ENCODE data around the gene CDH23. TPM values are rescaled to one million over a fixed set of nuclear protein-coding genes. Genes with fewer than 3 reads are reported as not detected.

The CDH23 gene
- polyA plus RNA-seq, 2 donors = 1.6 to 3.2 TPM

DNA sequence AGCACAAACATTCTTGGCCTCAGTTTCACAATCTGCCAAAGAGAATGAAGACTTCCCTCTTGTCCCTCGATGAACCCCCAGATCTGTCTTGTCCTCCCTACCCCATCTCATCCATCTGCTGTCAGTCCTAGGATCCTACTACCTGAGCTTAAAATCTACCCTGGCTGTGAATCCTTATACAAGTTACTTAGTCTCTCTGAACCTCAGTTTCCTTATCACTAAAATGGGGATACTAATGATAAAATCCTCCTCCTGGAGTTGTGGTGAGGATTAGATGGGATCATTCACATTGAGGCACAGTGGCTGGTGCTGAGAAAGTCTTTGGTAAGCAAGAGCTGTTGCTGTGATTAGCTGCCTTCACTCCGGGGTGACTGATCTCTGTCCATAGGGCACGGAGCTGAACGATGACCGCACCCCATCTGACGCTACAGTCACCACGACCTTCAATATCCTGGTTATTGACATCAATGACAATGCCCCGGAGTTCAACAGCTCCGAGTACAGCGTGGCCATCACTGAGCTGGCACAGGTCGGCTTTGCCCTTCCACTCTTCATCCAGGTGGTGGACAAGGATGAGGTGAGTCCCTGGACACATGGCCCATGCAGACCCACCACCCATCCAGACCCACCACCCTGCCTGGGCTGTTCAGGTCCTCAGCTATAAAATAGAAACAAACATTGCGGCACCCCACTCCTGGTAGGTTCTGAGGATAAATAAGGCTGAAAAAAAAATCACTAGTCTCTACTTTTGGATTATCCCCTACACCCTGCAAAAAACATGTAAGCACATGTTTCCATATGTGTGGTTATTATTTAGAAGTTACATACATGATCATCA, 220.3 kb downstream of the CDH23 start:
- H3K4me1 ChIP-seq (ENCODE audit: control insufficient read depth in 2 of 2, insufficient read depth in 2 of 2, low read length in 1 of 2) = peaks cover 0 to 6% of the 10 kb centered on the region in 2 donors
- no peaks in the 10 kb centered on the region for H3K9me3 ChIP-seq (ENCODE audit: control insufficient read depth in 2 of 2, insufficient read depth in 1 of 2, low read depth in 1 of 2, low read length in 1 of 2)
- no peaks in the 10 kb centered on the region for H3K27me3 ChIP-seq (ENCODE audit: control insufficient read depth in 1 of 2, insufficient read depth in 2 of 2, low read length in 2 of 2)
- no peak overlapping the region for H3K4me3 ChIP-seq (ENCODE audit: low read depth in 1 of 2, low read length in 2 of 2)
- H3K27ac ChIP-seq (ENCODE audit: low read depth in 2 of 2, low read length in 1 of 2) = no peak overlapping the region
- WGBS, 2 donors = 88 to 94% methylated on average over 12 of the region's 12 CpGs
- no peaks in the 10 kb centered on the region for H3K36me3 ChIP-seq (ENCODE audit: control insufficient read depth in 2 of 2, insufficient read depth in 2 of 2, low read length in 1 of 2)

DNA sequence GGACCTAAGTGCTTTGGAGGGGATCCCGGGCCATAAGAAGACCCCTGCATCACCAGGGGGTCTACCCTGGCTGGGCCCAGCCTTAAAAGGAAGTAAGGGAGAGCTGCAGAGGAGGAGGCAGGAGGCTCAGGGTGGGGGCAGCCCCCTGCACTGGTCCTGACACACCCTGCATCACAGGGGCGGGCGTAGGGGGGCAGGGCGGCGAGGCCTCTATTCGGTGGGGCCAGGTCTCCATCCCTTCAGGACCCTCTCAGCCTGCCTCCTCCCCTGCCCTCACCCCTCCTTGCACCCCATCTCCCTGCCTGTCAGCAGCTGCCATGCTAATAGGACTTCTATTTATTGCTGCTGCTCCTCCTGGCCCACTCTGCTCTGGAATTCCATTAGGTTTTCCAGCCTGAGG, 221.5 kb downstream of the CDH23 start:
- no peaks in the 10 kb centered on the region for H3K27me3 ChIP-seq (ENCODE audit: control insufficient read depth in 1 of 2, insufficient read depth in 2 of 2, low read length in 2 of 2)
- no peaks in the 10 kb centered on the region for H3K9me3 ChIP-seq (ENCODE audit: control insufficient read depth in 2 of 2, insufficient read depth in 1 of 2, low read depth in 1 of 2, low read length in 1 of 2)
- H3K4me1 ChIP-seq (ENCODE audit: control insufficient read depth in 2 of 2, insufficient read depth in 2 of 2, low read length in 1 of 2) = peaks cover 0 to 6% of the 10 kb centered on the region in 2 donors
- H3K4me3 ChIP-seq (ENCODE audit: low read depth in 1 of 2, low read length in 2 of 2) = no peak overlapping the region
- no peak overlapping the region for H3K27ac ChIP-seq (ENCODE audit: low read depth in 2 of 2, low read length in 1 of 2)
- 90 to 93% methylated on average over 2 to 6 of the region's 6 CpGs for WGBS, 2 donors
- H3K36me3 ChIP-seq (ENCODE audit: control insufficient read depth in 2 of 2, insufficient read depth in 2 of 2, low read length in 1 of 2) = no peaks in the 10 kb centered on the region

- Histone ChIP-seq H3K36me3 (ENCODE audit: control insufficient read depth in 2 of 2, insufficient read depth in 2 of 2, low read length in 1 of 2) (no peaks in the 10 kb centered on the region), H3K9me3 (ENCODE audit: control insufficient read depth in 2 of 2, insufficient read depth in 1 of 2, low read depth in 1 of 2, low read length in 1 of 2) (no peaks in the 10 kb centered on the region), H3K27me3 (ENCODE audit: control insufficient read depth in 1 of 2, insufficient read depth in 2 of 2, low read length in 2 of 2) (no peaks in the 10 kb centered on the region), H3K4me3 (ENCODE audit: low read depth in 1 of 2, low read length in 2 of 2) (no peak overlapping the region), H3K27ac (ENCODE audit: low read depth in 2 of 2, low read length in 1 of 2) (no peak overlapping the region), H3K4me1 (ENCODE audit: control insufficient read depth in 2 of 2, insufficient read depth in 2 of 2, low read length in 1 of 2) (peaks cover 0 to 6% of the 10 kb centered on the region in 2 donors)
- WGBS, 2 donors = 74 to 87% methylated on average over 8 of the region's 8 CpGs
Observed at GRCh38 chr10:71618598-71618997, 221.9 kb downstream of the CDH23 start.

GRCh38 chr10:71620642-71621041, 223.9 kb downstream of the CDH23 start:
- peak overlapping the region; percentile 15 to 18 for H3K27ac ChIP-seq (ENCODE audit: low read depth in 2 of 2, low read length in 1 of 2)

GRCh38 chr10:71621231-71622153, 224.8 kb downstream of the CDH23 start:
- Histone ChIP-seq H3K9me3 (ENCODE audit: control insufficient read depth in 2 of 2, insufficient read depth in 1 of 2, low read depth in 1 of 2, low read length in 1 of 2) (no peaks in the 10 kb centered on the region), H3K4me3 (ENCODE audit: low read depth in 1 of 2, low read length in 2 of 2) (no peak overlapping the region), H3K4me1 (ENCODE audit: control insufficient read depth in 2 of 2, insufficient read depth in 2 of 2, low read length in 1 of 2) (peaks cover 0 to 4% of the 10 kb centered on the region in 2 donors), H3K27me3 (ENCODE audit: control insufficient read depth in 1 of 2, insufficient read depth in 2 of 2, low read length in 2 of 2) (no peaks in the 10 kb centered on the region), H3K36me3 (ENCODE audit: control insufficient read depth in 2 of 2, insufficient read depth in 2 of 2, low read length in 1 of 2) (no peaks in the 10 kb centered on the region), H3K27ac (ENCODE audit: low read depth in 2 of 2, low read length in 1 of 2) (peak overlapping the region; percentile 56 to 76)
- 61 to 70% methylated on average over 12 of the region's 12 CpGs for WGBS, 2 donors

More at GRCh38 chr10:71620642-71621041, 223.9 kb downstream of the CDH23 start:
- Histone ChIP-seq H3K36me3 (ENCODE audit: control insufficient read depth in 2 of 2, insufficient read depth in 2 of 2, low read length in 1 of 2) (no peaks in the 10 kb centered on the region), H3K27me3 (ENCODE audit: control insufficient read depth in 1 of 2, insufficient read depth in 2 of 2, low read length in 2 of 2) (no peaks in the 10 kb centered on the region), H3K4me3 (ENCODE audit: low read depth in 1 of 2, low read length in 2 of 2) (no peak overlapping the region), H3K9me3 (ENCODE audit: control insufficient read depth in 2 of 2, insufficient read depth in 1 of 2, low read depth in 1 of 2, low read length in 1 of 2) (no peaks in the 10 kb centered on the region), H3K4me1 (ENCODE audit: control insufficient read depth in 2 of 2, insufficient read depth in 2 of 2, low read length in 1 of 2) (peaks cover 0 to 4% of the 10 kb centered on the region in 2 donors)
- WGBS, 2 donors = 75 to 83% methylated on average over 7 of the region's 7 CpGs

DNA sequence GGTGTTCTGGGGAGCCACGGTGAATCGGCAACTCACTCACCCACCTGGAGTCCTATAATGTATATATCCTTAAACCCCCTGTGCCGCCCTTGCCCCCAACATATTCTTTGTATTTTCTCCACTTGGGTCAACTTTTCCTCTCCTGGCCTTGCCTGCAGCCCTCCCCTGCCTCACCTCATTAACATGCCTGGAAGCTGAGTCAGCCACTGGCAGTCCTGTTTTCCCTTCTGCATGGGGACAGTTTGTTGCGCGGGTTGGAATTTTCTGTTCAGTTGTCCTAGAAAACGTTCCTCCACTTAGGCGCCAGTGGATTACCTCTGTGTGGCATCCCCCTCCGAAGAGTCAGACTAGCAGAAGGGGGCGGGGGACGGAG, 225.4 kb downstream of the CDH23 start:
- Histone ChIP-seq H3K27me3 (ENCODE audit: control insufficient read depth in 1 of 2, insufficient read depth in 2 of 2, low read length in 2 of 2) (no peaks in the 10 kb centered on the region), H3K27ac (ENCODE audit: low read depth in 2 of 2, low read length in 1 of 2) (peak overlapping the region; percentile 55 to 56), H3K4me3 (ENCODE audit: low read depth in 1 of 2, low read length in 2 of 2) (no peak overlapping the region), H3K36me3 (ENCODE audit: control insufficient read depth in 2 of 2, insufficient read depth in 2 of 2, low read length in 1 of 2) (no peaks in the 10 kb centered on the region), H3K4me1 (ENCODE audit: control insufficient read depth in 2 of 2, insufficient read depth in 2 of 2, low read length in 1 of 2) (peaks cover 0 to 4% of the 10 kb centered on the region in 2 donors), H3K9me3 (ENCODE audit: control insufficient read depth in 2 of 2, insufficient read depth in 1 of 2, low read depth in 1 of 2, low read length in 1 of 2) (no peaks in the 10 kb centered on the region)
- WGBS, 2 donors = 64 to 73% methylated on average over 10 of the region's 10 CpGs

- 82 to 85% methylated on average over 8 of the region's 8 CpGs for WGBS, 2 donors
- peak overlapping the region in 1 of 2 donors; percentile 44 for H3K27ac ChIP-seq (ENCODE audit: low read depth in 2 of 2, low read length in 1 of 2)
- H3K27me3 ChIP-seq (ENCODE audit: control insufficient read depth in 1 of 2, insufficient read depth in 2 of 2, low read length in 2 of 2) = no peaks in the 10 kb centered on the region
- no peaks in the 10 kb centered on the region for H3K36me3 ChIP-seq (ENCODE audit: control insufficient read depth in 2 of 2, insufficient read depth in 2 of 2, low read length in 1 of 2)
- peaks cover 0 to 4% of the 10 kb centered on the region in 2 donors for H3K4me1 ChIP-seq (ENCODE audit: control insufficient read depth in 2 of 2, insufficient read depth in 2 of 2, low read length in 1 of 2)
- no peaks in the 10 kb centered on the region for H3K9me3 ChIP-seq (ENCODE audit: control insufficient read depth in 2 of 2, insufficient read depth in 1 of 2, low read depth in 1 of 2, low read length in 1 of 2)
- H3K4me3 ChIP-seq (ENCODE audit: low read depth in 1 of 2, low read length in 2 of 2) = no peak overlapping the region
Observed at GRCh38 chr10:71622616-71623015, 225.9 kb downstream of the CDH23 start.

DNA sequence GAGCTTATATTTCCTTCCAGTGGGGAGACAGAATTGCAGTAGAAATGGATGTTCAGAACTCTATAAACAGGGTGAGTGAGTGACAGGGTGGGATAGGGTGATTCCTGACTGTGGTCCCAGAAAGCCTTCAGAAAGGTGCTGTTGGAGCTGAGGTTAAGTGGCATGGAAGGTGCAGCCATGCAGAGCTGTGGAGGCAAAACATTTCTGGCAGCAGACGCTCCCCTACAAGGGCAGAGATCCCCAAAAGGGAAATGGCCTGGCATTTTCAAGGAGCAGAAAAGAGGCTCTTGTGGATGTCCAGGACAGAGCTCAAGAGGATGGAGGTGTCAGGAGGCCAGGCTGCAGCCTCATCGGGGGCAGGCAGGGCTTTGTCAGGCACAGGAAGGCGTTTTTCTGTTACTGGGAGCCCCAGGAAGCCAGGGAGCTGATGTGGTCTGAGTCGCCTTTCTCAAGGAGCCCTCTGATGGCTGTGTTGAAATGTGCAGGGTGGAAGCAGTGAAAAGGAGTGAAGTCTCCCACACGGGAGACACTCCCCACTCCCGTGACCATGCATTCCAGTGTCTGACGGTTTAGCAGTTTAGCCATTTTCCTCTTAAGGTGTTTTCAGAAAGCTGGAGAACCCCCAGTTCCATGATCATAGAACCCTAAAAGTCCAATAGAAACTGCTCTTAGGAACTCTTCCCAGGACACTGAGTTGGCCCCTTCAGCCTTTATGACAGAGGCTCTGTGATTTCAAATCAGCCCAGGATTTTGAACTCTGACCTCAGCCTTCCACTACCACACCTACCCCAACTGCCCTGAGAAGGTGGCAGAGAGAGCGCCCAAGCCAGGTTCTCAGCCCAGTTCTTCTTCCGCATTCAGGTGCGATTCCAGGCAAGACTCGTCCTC, 226.6 kb downstream of the CDH23 start:
- 64 to 67% methylated on average over 11 of the region's 11 CpGs for WGBS, 2 donors
- Histone ChIP-seq H3K4me3 (ENCODE audit: low read depth in 1 of 2, low read length in 2 of 2) (no peak overlapping the region), H3K27ac (ENCODE audit: low read depth in 2 of 2, low read length in 1 of 2) (peak overlapping the region in 1 of 2 donors; percentile 61), H3K4me1 (ENCODE audit: control insufficient read depth in 2 of 2, insufficient read depth in 2 of 2, low read length in 1 of 2) (peaks cover 3 to 4% of the 10 kb centered on the region in 2 donors), H3K27me3 (ENCODE audit: control insufficient read depth in 1 of 2, insufficient read depth in 2 of 2, low read length in 2 of 2) (no peaks in the 10 kb centered on the region), H3K36me3 (ENCODE audit: control insufficient read depth in 2 of 2, insufficient read depth in 2 of 2, low read length in 1 of 2) (no peaks in the 10 kb centered on the region), H3K9me3 (ENCODE audit: control insufficient read depth in 2 of 2, insufficient read depth in 1 of 2, low read depth in 1 of 2, low read length in 1 of 2) (no peaks in the 10 kb centered on the region)

DNA sequence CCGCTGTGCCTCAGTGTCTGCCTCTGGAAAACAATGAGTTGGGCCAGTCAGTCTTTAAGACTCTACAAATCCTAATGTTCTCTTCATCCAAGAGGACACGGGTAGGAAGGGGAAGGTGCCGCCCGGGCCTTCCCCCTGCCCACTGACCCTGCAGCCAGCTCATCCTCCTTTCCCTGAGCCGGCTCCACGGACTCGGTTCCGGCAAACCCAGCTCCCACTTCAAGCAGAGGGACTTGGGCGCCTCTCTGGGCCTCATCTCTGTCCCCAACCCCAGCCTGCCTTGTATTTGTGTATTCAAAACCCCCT, 227.2 kb downstream of the CDH23 start:
- H3K4me1 ChIP-seq (ENCODE audit: control insufficient read depth in 2 of 2, insufficient read depth in 2 of 2, low read length in 1 of 2) = peaks cover 3 to 4% of the 10 kb centered on the region in 2 donors
- no peak overlapping the region for H3K27ac ChIP-seq (ENCODE audit: low read depth in 2 of 2, low read length in 1 of 2)
- H3K4me3 ChIP-seq (ENCODE audit: low read depth in 1 of 2, low read length in 2 of 2) = no peak overlapping the region
- no peaks in the 10 kb centered on the region for H3K27me3 ChIP-seq (ENCODE audit: control insufficient read depth in 1 of 2, insufficient read depth in 2 of 2, low read length in 2 of 2)
- WGBS, 2 donors = 90 to 92% methylated on average over 9 of the region's 9 CpGs
- H3K36me3 ChIP-seq (ENCODE audit: control insufficient read depth in 2 of 2, insufficient read depth in 2 of 2, low read length in 1 of 2) = no peaks in the 10 kb centered on the region
- no peaks in the 10 kb centered on the region for H3K9me3 ChIP-seq (ENCODE audit: control insufficient read depth in 2 of 2, insufficient read depth in 1 of 2, low read depth in 1 of 2, low read length in 1 of 2)

Data from esophagus (tissue), 2 donors.